CD4-positive, alpha-beta T cell treated with Interleukin-1 beta for 1 hour (primary cell): ENCODE results near the gene QKI.
"Not testable (repeated sequence)": the region's sequence is repeated elsewhere in the genome, so short reads cannot be mapped to it uniquely, and the experiment has no call there.

Source experiments
- DNase-seq, 2 donors: peaks; one replicate each; pipeline ENCODE4 v3.0.0-alpha.2; 2020 to 2022

Gene QKI

GRCh38 chr6:163583558-163583957 lies 169.0 kb downstream of the QKI start:
- DNase-seq, result no peak

DNA sequence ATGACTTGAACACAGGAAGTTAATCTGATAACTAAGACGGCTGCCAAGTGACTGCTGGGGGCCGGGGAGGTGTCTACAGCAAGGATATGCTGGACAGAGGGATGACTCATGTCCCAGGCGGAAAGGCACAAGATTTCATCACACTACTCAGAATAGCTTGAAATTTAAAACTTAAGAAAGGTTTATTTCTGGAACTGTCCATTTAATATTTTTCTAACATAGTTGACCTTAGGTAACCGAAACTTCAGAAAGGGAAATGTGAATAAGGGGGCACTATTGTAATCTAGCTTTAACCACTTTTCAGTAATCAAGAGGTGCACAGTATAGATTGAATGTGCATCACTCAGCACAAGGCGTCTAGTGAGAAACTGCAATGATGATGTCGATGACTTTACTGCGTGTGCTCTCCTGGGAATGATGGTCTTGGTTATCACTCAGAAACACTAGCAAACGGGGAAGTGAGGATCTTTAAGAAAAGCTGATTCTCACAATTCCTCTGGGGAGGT lies 171.5 kb downstream of the QKI start:
- peak in 1 of 2 donors; percentile 40 for DNase-seq

- no peak for DNase-seq
Measured at GRCh38 chr6:163586888-163587287, 172.4 kb downstream of the QKI start.

DNA sequence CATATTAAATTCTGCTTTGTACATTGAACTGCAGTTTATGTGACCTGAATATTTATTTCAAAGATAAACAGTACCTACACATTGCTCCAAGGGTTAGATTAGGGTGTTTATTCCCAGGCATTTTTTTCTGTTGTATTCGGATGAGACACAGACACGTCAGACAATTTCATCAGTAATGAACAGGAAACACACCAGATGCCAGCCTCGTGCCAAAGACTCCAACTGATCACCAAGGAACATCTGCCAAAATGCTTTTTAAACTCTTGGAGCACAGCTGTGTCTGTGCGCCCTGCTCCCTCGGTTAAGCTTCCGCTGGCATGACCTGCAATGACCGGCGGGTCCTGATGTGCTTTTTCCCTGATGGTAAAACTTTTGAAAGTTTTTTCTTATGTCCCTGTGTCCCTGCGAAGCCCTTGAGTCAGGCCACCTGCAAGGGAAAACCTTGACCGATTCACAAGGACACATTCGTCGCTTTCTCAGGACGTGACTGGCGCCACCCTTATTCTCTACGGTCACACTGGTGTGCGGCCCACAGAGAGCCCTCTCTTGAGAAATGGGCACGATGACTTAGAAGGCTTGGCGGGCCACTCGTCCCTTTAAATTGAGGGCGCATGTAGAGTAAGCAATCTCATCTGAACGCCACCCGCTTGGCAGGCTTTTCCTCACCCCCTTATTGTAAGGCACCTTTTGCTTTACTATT lies 173.9 kb downstream of the QKI start:
- DNase-seq, result no peak

DNA sequence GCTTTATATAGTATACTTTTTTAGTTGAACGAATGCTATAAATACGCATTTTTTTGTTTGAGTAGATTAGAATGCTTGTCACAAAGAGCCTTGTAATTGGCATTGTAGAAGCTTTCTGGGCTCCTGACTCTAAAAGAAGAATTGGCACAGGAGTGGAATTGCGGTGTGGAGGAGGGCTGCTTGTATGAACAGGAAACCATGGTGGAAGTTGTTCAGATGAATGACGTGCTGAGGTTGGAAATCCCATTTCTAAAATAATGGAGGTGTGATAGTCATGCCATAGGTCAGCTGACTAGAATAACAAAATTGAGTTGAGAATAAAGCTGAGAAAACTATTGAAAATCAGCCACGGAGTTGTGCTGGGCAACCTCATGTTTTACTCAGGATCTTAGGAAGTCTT lies 174.9 kb downstream of the QKI start:
- DNase-seq, result no peak

DNA sequence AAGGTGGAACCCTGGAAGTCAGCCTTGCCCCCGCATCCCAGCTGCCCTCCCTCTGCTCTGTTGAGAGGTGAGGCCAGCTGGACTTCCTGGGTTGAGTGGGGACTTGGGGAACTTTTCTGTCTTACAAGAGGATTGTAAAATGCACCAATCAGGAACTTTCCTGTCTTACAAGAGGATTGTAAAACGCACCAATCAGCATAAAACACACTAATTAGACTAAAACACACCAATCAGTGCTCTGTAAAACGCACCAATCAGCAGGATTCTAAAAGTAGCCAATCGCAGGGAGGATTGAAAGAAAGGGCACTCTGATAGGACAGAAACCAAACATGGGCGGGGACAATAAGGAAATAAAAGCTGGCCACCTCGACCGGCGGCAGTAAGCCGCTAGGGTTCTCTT lies 175.6 kb downstream of the QKI start:
- not testable (repeated sequence) for DNase-seq

GRCh38 chr6:163592872-163593271 lies 178.4 kb downstream of the QKI start:
- DNase-seq, result no peak

- DNase-seq, result no peak
Measured at GRCh38 chr6:163596174-163596573, 181.7 kb downstream of the QKI start.

DNA sequence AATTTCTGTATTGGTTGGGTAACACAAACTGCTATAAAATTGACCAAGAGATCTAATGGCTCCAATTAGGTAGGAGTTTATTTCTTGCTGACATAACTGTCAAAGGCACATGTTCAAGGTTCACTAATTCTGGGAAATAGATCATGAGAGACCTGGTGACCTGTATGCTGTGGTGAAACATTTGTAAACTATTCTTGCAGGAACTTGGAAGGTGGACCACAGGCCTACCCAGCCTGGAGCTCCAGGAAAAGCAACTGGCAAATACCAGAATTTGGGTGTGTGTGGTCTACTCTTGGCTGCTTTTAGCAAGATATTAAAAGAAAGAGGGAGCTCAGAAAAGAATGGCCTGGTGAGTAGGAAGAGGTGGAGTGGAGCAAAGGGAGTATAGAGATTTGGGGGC lies 184.6 kb downstream of the QKI start:
- no peak for DNase-seq

DNA sequence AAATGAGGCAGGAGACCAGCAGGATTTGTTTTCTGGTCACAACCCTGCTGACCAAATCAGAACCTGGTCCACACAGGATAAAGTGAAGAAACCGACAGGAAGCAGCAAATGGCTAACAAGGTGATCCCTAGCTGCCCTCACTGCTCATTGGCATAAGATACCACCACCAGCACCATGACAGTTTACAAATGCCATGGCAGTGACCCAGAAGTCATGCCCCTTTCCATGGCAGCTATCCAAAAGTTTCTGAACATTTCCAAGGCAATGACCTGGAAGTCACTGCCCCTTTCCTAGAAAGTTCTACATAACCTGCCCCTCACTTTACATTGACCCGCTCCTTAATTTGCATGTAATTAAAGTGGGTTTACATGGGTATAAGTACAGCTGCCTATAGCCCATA lies 185.2 kb downstream of the QKI start:
- DNase-seq, result no peak

DNA sequence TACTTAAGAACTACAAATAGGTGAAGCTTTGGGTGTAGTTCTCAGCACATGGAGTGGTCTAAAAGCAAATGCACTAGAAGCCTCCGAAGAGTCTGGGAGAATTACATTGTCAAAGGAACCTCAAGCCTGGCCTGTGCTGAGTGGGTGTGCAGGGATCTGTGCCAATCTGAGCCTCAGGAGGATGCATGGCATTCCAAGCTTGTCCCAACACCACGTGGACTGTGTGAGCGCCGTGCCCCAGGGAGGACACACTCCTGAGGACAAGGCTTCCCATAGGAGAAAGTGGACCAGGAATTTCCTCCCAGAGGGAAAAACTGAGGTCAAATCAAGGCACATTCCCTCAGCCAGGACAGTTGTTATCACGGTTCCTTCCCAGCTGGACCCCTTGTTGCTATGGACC lies 185.8 kb downstream of the QKI start:
- DNase-seq, result no peak

DNA sequence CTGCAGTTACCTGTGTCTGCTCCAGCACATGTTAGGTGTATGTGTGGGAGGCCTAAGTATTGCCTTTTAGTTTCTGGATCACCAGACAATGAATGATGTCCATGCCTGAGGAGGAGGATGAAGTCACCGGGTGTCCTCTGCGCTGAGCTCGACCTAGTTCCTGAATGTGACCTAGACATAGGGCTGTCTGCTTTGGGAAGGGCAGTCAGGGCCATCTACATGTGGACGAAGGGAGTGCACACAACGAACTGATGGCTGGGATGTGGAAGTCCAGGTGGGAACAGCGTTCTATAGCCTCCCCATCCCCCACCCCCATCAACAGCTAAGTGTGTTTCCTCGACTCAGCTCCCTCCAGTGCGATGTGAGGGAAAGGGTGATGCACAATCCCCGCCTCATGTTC lies 186.3 kb downstream of the QKI start:
- DNase-seq, result no peak

DNA sequence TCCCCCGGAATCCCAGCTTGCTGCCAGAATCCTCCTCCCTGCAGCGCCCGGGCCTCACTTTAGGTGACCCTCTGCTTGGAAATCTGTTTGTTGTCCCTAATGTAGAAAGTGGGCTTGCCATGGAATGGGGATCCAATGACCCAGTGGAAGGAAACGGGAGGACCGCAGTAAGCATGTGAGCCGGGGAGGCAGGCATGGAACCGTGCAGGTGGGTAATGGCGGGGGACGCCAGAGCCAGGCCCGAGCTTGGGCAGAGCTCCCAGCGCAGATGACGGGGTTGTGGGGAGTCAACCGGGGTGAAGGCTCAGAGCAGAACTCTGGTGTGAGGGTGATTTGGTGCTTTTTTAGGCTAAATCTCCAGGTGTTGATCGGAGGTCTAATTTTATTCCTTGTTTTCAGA lies 188.3 kb downstream of the QKI start:
- no peak for DNase-seq

DNA sequence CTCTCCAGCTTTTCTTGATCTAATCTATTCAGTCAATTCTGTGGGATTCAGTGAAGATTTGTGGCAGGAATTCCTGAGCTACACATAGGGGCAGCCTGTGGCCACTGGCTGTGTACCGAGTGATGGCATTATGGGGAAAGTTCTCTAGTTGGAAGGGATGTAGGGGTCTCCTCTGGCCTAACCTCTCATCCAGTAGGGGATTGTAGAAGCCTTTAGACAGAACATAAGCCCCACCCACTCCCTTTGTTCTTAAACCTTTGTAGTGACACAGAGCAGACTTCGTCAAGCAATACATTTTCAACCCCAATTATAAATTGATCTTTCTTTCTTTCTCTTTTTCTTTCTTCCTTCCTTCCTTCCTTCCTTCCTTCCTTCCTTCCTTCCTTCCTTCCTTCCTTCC lies 188.9 kb downstream of the QKI start:
- DNase-seq, result no peak

GRCh38 chr6:163605385-163606097 lies 191.0 kb downstream of the QKI start:
- no peak for DNase-seq

- no peak for DNase-seq
Measured at GRCh38 chr6:163607792-163608191, 193.3 kb downstream of the QKI start.

DNA sequence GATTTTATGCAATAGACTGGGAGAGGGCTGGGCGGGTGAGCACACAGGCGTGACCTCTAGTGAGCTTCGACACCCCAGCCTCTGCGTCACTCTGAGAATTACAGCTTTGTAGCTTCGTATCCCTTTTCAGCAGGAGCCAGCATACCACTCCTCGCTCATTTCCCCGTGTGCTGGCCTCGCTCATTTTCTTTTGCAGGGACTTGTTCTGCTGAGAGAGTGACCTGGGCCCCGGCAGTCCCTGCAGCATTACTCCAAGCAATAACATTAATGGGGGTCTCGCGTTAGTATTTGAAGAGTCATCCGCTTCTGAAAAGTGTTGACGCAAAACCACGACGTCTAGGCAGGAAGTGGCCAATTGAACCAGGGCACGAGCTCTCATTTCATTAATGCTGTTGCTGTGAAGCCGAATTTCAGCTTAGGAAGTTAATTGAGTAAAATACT lies 193.7 kb downstream of the QKI start:
- no peak for DNase-seq

- DNase-seq, result no peak
Measured at GRCh38 chr6:163612200-163612599, 197.7 kb downstream of the QKI start.

- DNase-seq, result no peak
Measured at GRCh38 chr6:163613025-163613424, 198.5 kb downstream of the QKI start.

- no peak for DNase-seq
Measured at GRCh38 chr6:163613668-163614067, 199.2 kb downstream of the QKI start.

GRCh38 chr6:163616452-163616851 lies 201.9 kb downstream of the QKI start:
- DNase-seq, result no peak

- no peak for DNase-seq
Measured at GRCh38 chr6:163617549-163617948, 203.0 kb downstream of the QKI start.

GRCh38 chr6:163620101-163620500 lies 205.6 kb downstream of the QKI start:
- DNase-seq, result no peak

DNA sequence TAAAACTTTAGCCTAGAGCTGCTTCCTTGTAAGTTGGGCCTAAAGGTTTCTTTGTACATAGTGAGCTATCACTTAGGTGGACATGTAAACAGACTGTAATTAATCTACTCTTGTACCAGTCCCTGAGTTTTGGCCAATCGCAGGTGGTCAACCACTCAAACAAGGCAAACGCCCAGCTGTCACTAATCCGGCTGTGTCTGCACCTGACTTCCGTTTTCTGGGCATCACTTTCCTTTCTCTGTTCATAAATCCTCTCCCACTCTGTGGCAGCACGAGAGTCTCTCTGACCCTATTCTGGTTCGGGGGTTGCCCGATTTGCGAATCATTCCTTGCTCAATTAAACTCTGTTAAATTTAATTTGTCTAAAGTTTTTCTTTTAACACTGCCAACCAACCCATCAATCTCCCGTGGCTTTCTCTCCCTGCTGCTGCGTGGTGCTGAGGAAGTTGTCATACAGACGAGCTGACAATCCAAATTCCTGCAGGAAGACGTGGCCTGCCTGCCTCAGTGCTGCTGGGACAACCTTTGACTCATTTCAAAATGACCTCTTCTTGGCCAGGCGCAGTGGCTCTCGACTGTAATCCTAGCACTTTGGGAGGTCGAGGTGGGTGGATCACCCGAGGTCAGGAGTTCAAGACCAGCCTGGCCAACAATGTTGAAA lies 206.3 kb downstream of the QKI start:
- DNase-seq, result no peak
